Stimulated activated CD4-positive, alpha-beta T cell treated with anti-CD3 and anti-CD28 coated beads, Interleukin-15, amount 100 ng/mL, for 1 hour (primary cell): ENCODE measurements around the gene TYW1B.
"Not testable (repeated sequence)": the region's sequence is repeated elsewhere in the genome, so short reads cannot be mapped to it uniquely, and the experiment has no call there.

ENCODE experiments used
- DNase-seq, 2 donors: peaks; one replicate each; pipeline ENCODE4 v3.0.0-alpha.2; 2020; ENCODE audit warnings: low read depth in 1 of 2, low spot score in 1 of 2

TYW1B gene

GRCh38 chr7:72827839-72828591, at the start of gene TYW1B:
Gene TYW1B (minus strand): TSS chr7:72828200. CDS start chr7:72828075, 125 bp downstream.
- peak; percentile 93 to 94 for DNase-seq

- DNase-seq: not testable (repeated sequence)
These were observed 39.6 kb upstream of the TYW1B start for GRCh38 chr7:72867591-72867990.

- DNase-seq: not testable (repeated sequence)
These were observed 30.9 kb upstream of the TYW1B start for GRCh38 chr7:72858846-72859400.

GRCh38 chr7:72857925-72858324, 29.9 kb upstream of the TYW1B start:
- not testable (repeated sequence) for DNase-seq

GRCh38 chr7:72855261-72855660, 27.3 kb upstream of the TYW1B start:
- not testable (repeated sequence) for DNase-seq

GRCh38 chr7:72852937-72853336, 24.9 kb upstream of the TYW1B start:
- not testable (repeated sequence) for DNase-seq

- not testable (repeated sequence) for DNase-seq
These were observed 22.7 kb upstream of the TYW1B start for GRCh38 chr7:72850746-72851145.

GRCh38 chr7:72844146-72844545, 16.1 kb upstream of the TYW1B start:
- not testable (repeated sequence) for DNase-seq

- not testable (repeated sequence) for DNase-seq
These were observed 15.2 kb upstream of the TYW1B start for GRCh38 chr7:72843166-72843565.

- not testable (repeated sequence) for DNase-seq
These were observed 13.0 kb upstream of the TYW1B start for GRCh38 chr7:72840966-72841511.

- not testable (repeated sequence) for DNase-seq
These were observed 10.3 kb upstream of the TYW1B start for GRCh38 chr7:72838315-72838714.

- DNase-seq: not testable (repeated sequence)
These were observed 9.3 kb upstream of the TYW1B start for GRCh38 chr7:72837291-72837690.

GRCh38 chr7:72830567-72830966, 2.6 kb upstream of the TYW1B start:
- not testable (repeated sequence) for DNase-seq

GRCh38 chr7:72829687-72830354, 1.8 kb upstream of the TYW1B start:
- DNase-seq: peak in 1 of 2 donors; percentile 16

- peak; percentile 88 to 95 for DNase-seq
These were observed 1.3 kb upstream of the TYW1B start for GRCh38 chr7:72829291-72829686.

GRCh38 chr7:72823765-72824732, 4.0 kb downstream of the TYW1B start:
- not testable (repeated sequence) for DNase-seq

- not testable (repeated sequence) for DNase-seq
These were observed 5.5 kb downstream of the TYW1B start for GRCh38 chr7:72822497-72822896.

- not testable (repeated sequence) for DNase-seq
These were observed 9.2 kb downstream of the TYW1B start for GRCh38 chr7:72818663-72819361.

- DNase-seq: not testable (repeated sequence)
These were observed 10.3 kb downstream of the TYW1B start for GRCh38 chr7:72817661-72818060.
